ENCODE results near the gene MAD1L1.

- TF ChIP-seq CTCF (IDR thresholded peaks at IDR 0.05; ENCODE audit: insufficient read depth, low read depth, low read length) (no peak), EZH2 (IDR thresholded peaks at IDR 0.05; ENCODE audit: insufficient read depth, low read length) (no peak)
Measured at GRCh38 chr7:2263176-2263575, 30.4 kb upstream of the MAD1L1 start.
